Activated naive CD4-positive, alpha-beta T cell (primary cell): ENCODE results near the gene HS3ST6.
"Not testable (repeated sequence)": the region's sequence is repeated elsewhere in the genome, so short reads cannot be mapped to it uniquely, and the experiment has no call there.

ENCODE experiments used
- DNase-seq, 4 experiments: peaks; one replicate each; lab custom pipeline; 2025; lab: John Stamatoyannopoulos, UW

Gene HS3ST6

GRCh38 chr16:1926271-1926670 is 8.1 kb upstream of the HS3ST6 start:
- no peak for DNase-seq

GRCh38 chr16:1924095-1924494 is 5.9 kb upstream of the HS3ST6 start:
- no peak for DNase-seq

DNA sequence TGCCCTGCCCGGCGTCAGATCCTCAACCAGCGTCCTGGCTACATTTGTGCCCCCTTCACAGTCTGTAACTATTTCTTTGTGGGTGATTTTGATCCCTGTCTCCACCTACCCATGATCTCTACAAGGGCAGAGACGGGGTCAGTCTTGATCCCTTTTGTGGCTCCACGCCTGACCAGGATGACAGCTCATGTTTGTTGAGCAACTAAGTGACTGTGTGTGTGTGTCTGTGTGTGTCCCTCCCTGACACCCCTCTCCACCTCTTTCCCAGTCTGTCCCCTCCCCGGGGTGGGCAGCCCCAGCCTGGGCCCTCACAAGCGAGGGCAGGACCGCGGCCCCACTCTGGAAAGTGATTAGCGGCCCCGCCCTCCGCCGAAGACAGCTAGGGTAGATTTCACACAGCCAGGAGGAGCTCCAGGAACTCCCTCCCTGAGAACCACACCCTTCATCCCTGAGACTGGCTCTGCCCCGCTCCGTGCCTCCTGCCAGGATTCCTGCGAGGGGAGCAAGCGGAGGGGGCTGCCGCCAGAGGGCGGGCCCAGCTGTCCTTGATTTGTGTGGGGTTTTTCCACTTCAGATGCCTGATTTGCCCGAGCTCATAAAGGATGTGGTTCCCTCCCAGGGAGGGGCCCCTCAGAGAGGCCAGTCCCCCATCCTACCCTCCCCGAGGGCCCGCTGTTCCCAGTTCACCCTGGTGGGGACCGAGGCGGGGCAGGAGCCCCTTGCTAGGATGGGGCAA is 5.3 kb upstream of the HS3ST6 start:
- no peak for DNase-seq

- DNase-seq = no peak
Measured at GRCh38 chr16:1922357-1922756, 4.1 kb upstream of the HS3ST6 start.

DNA sequence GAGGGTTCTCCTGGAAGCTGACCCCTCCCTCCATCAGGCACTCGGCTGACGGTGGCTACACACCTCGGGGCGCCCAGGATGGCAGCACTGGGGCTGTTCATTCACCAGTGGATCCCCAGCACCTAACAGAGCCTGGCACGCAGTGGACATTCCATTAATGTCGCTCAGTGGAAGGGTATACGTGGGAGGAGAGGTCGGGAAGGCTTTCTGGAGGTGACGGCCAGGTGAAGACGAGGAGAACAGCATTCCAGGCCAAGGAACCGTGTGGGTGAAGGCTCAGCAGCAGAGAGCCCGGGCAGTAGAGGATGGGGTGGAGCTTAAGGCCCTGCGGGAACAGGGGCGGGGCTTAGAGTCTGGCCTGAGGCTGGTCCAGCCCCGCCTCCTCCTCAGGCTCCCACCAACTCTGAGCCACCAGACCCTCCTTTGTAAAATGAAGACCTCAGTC is 2.5 kb upstream of the HS3ST6 start:
- DNase-seq = no peak

DNA sequence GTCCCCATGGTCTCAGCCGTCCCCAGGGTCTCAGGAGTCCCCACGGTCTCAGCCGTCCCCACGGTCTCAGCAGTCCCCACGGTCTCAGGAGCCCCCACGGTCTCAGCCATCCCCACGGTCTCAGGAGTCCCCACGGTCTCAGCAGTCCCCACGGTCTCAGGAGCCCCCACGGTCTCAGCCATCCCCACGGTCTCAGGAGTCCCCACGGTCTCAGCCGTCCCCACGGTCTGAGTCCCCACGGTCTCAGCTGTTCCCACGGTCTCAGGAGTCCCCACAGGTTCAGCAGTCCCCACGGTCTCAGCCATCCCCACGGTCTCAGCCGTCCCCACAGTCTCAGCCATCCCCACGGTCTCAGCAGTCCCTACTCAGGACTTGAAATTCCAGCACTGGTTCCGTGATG is 1.9 kb upstream of the HS3ST6 start:
- not testable (repeated sequence) for DNase-seq

- DNase-seq = no peak
Measured at GRCh38 chr16:1919327-1919998, 1.2 kb upstream of the HS3ST6 start.

GRCh38 chr16:1917665-1918350 is 407 bp downstream of the HS3ST6 start:
- DNase-seq = no peak

DNA sequence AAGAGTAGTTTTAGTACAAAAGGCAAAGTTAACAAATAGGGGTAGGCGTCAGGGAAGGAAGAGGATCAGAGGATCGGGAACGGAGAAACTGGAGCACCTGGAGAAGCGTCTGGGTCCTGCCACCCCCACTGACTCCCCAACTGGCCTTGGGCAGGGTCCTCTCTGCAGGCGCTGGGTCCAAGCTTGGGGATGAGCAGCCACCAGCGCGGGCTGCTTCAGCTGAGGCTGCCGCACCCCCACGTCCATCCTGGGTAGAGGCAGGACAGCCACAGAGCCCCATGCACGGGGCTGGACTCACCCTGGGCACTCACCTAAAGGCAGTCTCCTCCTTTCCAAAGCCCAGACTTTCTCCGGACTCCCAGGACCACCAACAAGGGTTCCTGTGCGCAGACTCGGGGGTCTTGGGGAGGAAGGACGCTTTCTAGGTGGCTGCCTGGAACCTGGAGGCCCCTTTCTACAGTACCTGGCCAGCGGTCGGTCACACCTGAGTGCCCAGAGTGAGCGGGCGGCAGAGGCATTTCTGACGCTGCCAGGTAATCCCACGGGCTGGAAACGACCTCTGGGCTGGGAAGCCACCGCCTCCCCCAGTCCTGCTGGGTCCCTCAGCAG is 1.1 kb downstream of the HS3ST6 start:
- DNase-seq = no peak

DNA sequence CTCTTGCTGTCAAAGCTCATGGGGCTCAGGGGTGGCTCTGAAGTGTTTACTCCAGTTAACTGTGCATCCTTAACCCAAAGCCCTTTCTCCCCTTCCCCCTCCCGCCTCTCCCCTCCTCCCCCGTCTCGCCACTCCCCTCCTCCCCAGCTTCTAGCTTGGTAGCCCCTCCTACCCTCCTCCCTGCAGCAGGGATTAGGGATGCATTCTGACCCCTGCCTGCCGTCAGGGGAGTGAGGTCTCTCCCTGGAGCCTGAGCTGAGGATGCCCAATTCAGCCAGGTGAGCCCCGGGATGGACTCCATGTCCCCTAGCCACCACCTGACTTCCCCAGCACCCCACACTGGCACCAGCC is 1.6 kb downstream of the HS3ST6 start:
- no peak for DNase-seq

GRCh38 chr16:1915732-1916639 is 2.2 kb downstream of the HS3ST6 start:
- DNase-seq = no peak

- DNase-seq = no peak
Measured at GRCh38 chr16:1914988-1915387, 3.2 kb downstream of the HS3ST6 start.

GRCh38 chr16:1914084-1914608 is 4.1 kb downstream of the HS3ST6 start:
- DNase-seq = no peak

DNA sequence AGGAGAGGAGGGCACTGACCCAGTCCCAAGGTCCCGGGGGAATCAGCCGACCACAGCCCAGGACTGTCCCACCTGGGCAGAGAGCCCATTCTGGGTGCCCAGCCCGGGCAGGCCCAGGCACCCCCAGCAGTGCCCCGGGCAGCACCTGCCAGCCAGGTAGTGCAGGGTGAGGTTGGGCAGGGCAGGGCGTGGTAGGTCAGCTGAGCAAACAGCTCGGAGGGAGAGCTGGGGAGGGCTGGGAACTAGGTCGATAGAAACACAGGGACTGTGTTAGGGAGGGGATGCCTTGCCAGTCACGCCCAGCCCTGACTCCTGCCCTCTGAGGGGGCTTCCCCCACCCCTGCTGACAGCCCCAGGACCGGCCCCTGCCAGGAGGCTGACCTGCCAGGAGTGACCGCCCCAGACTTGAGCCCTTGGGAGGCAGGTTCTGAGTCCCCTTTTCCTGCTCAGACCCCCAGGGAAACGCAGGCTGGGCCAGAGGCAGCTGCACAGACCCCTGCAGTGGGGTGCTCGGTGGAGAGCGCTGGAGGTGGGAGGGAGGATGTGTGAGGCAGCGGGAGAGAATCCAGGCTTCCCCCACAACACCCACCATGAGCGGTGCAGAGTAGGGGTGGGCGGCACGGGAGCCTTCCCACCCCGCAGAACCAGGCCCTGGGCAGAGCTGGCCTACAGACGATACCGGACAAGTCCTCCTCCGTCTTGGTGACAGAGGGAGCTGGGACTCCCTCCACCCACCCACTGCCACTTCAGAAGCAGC is 4.7 kb downstream of the HS3ST6 start:
- no peak for DNase-seq

DNA sequence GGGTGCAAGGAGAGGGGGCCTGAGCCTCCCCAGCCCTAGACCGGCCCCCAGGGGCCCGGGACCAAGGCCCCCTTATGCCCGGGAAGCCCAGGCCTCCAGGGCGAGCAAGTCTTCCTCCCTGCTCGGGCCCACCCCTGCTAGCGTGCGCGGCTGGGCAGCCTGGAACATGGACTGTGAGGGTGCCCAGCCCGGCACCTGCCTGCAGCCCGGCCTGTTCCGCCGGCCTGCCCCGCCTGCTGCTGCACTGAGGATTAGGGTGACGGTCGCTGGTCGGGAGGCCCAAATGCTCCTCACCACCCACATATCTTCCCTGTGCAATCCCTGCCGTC is 6.0 kb downstream of the HS3ST6 start:
- no peak for DNase-seq

DNA sequence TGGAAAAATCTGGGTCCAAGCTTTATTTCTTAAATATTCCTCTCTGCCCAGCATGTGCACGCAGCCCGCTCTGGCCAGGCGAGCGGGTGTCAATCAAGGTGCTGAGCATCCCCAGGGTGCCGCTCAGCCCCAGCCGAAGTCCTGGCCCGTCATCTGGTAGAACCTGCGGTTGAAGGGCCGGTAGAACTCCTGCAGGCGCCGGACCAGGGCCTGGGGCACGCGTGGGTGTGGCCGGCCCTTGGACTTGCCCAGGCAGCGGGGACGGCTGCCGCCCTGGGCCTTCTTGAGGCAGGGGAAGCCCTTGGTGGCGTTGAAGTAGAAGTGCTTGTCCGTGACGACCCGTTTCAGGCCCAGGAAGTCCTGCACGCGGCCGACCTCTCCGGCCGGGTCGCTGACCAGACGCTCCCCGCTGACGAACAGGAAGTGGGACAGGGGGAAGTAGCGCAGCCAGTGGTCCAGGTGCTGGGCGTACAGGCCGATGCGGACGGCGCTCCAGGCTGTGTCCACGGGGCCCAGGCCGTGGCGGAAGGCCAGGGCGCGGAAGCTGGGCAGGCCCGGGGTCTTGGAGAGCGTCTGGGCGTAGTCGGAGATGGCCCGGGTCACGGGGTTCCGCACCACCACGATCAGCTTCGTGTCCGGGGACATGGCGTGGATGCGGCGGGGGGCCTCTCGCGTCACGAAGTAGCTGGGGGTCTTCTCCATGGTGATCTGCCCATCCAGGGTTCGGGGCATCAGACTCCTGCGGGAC is 6.6 kb downstream of the HS3ST6 start:
- DNase-seq = no peak

DNA sequence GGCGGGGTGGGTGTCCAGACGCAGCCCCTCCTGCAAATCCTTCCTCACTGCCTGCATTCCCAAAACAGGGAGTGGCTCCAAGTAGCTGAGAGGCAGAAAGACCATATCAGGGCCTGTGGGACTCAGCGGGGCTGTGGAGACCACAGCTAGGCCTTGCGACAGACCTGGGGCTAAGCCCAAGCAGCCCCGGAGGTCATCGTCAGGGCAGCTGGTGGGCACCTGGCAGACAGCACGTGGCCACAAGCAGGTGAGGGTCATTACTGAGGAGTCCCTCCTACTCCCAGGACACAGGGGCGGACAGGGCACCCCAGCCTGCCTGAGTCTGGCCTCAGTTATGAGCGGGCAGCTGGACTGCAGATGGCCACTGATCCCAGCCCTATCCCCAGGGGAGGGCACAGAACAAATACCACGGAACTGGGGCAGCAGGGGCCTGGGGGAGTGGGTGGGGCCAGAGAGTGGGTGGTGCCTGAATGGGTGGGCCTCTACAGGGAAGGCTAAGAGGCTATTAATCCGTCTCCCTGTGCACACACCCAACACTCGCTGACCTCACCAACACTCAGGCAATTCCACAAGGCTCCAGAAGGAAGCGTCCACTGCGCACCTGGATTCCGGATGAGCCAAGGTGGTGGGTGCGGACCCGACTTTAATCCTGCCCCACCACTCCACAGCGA is 8.5 kb downstream of the HS3ST6 start:
- DNase-seq = no peak

DNA sequence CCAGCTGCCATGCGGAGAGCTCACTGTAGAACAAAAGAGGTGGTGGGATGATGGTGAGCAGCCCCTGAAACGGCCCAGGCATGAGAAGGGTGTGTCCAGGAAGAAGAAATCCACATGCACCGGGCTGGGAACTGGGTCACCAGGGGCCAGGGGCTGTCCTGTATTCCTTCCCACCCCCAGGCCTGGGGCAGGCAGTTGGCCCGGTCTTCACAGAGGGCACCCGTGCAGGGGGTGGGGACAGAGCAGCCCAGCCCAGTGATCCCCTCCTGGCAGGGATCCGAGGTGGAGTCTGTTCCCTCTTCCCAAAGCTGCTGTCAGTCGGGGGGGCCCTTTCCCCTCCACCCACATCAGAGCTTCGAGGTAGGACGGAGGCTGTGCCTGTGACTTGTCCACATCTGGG is 9.2 kb downstream of the HS3ST6 start:
- DNase-seq = no peak

GRCh38 chr16:1908184-1908583 is 10.0 kb downstream of the HS3ST6 start:
- no peak for DNase-seq
